Bronchial epithelial cell (primary cell): ENCODE data around the gene LCE4A. TPM values are rescaled to one million over a fixed set of nuclear protein-coding genes. Genes with fewer than 3 reads are reported as not detected.
A peak's percentile ranks its signal among the peaks of the same experiment; 100 is the strongest.

Source experiments
- DNase-seq: peaks from one replicate; pipeline ENCODE4 v3.0.0-alpha.2; 2010; ENCODE audit warnings: low read depth
- FAIRE-seq: peaks from 2 replicates; lab custom pipeline; 2011; peaks lifted over from hg19 to GRCh38; lab: Jason Lieb, UNC
- H3K27me3 ChIP-seq: 2 replicates; pipeline ENCODE4 v1.5.1; 2011; ENCODE audit warnings: low read length; ENCODE audit not compliant: control insufficient read depth, insufficient read depth
- H3K36me3 ChIP-seq: 2 replicates; pipeline ENCODE4 v1.5.1; 2011; ENCODE audit warnings: low read length; ENCODE audit not compliant: control insufficient read depth, insufficient read depth
- H3K4me3 ChIP-seq: 2 replicates; pipeline ENCODE4 v1.5.1; 2011; ENCODE audit warnings: mild to moderate bottlenecking, low read depth, low read length, control low read depth
- total RNA-seq: library from RNA; depleted of rRNA; stranded (reverse); fragments of >200 nt; gene quantifications from 2 replicates; pipeline ENCODE4 v1.2.1, GENCODE V29; 2014
- TF ChIP-seq, protein P1 (sequence below): IDR thresholded peaks from 2 replicates; pipeline ENCODE4 v1.5.1; 2011; ENCODE audit warnings: mild to moderate bottlenecking, moderate library complexity, low read length, control low read depth, inconsistent platforms; ENCODE audit not compliant: insufficient read depth, severe bottlenecking

LCE4A gene
- total RNA-seq, 1 donor from 2014 or later: not detected

DNA sequence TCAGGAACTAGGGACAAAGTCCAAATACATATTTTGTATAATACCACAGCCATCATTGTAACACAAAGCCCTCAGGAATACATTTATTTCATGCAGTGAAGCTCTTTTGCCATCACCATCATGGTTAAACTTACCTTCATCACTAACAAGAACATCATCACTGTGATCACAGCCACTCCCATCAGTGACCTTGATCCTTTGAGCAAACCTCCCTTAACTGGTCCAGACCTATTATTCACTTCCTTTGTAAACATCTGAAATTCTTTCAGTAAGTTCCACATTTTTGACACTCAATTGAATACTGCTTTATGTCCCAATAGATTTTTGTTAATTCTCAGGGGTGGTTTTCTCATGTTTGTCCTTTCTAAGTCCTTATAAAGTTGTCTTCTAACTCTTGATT, 33.7 kb downstream of the LCE4A start:
- Histone ChIP-seq H3K4me3 (no peak overlapping the region), H3K27me3 (no peaks in the 10 kb centered on the region), H3K36me3 (no peaks in the 10 kb centered on the region)
- FAIRE-seq: no peak
- TF ChIP-seq, protein P1, sequence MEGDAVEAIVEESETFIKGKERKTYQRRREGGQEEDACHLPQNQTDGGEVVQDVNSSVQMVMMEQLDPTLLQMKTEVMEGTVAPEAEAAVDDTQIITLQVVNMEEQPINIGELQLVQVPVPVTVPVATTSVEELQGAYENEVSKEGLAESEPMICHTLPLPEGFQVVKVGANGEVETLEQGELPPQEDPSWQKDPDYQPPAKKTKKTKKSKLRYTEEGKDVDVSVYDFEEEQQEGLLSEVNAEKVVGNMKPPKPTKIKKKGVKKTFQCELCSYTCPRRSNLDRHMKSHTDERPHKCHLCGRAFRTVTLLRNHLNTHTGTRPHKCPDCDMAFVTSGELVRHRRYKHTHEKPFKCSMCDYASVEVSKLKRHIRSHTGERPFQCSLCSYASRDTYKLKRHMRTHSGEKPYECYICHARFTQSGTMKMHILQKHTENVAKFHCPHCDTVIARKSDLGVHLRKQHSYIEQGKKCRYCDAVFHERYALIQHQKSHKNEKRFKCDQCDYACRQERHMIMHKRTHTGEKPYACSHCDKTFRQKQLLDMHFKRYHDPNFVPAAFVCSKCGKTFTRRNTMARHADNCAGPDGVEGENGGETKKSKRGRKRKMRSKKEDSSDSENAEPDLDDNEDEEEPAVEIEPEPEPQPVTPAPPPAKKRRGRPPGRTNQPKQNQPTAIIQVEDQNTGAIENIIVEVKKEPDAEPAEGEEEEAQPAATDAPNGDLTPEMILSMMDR: no peak
- DNase-seq: peak; percentile 69

DNA sequence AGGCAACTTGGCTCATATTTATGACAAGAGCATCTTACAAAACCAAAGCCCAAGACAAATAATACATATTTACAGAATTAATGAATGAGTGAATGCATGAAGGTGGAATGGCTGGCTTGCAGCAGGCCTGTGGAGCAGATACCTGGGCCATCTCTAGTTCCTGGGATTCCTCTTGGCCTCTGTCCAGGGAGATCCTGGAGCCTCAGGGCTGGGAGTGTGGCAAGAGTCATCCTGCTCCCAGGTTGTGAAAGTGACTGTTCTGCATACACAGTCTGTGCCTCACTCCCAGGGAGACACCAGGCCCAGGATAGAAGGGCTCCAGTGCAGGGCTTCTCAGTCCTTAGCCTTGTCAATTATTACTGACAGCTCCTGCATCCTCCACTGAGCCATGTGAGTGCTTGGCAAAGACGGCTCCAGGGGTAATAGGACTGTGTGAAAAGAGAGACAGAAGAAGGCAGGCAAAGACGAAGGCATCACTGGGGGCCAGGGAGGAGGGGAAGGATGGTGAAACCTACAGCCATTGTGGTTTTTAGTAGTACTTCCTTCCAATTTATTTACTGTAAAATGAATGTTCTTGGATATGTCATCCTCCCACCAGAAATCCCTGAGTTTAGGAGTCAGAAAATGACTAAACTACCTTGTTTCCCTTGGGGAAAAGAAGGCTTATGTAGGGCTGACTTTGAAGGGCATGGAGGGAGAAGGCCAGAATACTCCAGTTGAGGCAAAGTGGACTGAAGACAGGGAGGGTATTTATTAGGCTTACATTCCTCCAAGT, 35.6 kb downstream of the LCE4A start:
- H3K36me3 ChIP-seq: no peaks in the 10 kb centered on the region
- TF ChIP-seq, protein P1: no peak
- H3K27me3 ChIP-seq: no peaks in the 10 kb centered on the region
- DNase-seq: peak; percentile 91
- peak; percentile 47 for FAIRE-seq
- H3K4me3 ChIP-seq: no peak overlapping the region

DNA sequence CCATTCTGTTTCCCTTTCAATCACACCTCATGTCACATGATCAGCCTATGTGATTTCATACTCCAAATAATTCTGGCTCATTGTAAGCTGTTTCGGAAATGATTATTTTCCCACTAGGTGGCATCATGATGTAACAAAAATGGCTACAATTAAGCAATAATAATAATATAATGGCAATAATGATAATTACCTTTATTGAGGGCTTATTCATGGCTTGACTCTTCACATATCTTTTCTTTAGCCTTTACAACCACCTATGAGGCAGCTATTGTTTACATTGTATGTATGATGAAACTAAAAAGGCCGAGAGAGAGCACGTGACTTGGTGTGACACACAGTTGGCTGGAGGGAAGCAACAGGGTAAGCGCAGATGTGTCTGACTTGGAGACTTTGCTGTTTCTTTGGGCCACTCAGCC, 37.3 kb downstream of the LCE4A start:
- DNase-seq (peak; percentile 92), FAIRE-seq (no peak)
- H3K27me3 ChIP-seq: no peaks in the 10 kb centered on the region
- no peak overlapping the region for H3K4me3 ChIP-seq
- H3K36me3 ChIP-seq: no peaks in the 10 kb centered on the region
- TF ChIP-seq, protein P1: no peak

DNA sequence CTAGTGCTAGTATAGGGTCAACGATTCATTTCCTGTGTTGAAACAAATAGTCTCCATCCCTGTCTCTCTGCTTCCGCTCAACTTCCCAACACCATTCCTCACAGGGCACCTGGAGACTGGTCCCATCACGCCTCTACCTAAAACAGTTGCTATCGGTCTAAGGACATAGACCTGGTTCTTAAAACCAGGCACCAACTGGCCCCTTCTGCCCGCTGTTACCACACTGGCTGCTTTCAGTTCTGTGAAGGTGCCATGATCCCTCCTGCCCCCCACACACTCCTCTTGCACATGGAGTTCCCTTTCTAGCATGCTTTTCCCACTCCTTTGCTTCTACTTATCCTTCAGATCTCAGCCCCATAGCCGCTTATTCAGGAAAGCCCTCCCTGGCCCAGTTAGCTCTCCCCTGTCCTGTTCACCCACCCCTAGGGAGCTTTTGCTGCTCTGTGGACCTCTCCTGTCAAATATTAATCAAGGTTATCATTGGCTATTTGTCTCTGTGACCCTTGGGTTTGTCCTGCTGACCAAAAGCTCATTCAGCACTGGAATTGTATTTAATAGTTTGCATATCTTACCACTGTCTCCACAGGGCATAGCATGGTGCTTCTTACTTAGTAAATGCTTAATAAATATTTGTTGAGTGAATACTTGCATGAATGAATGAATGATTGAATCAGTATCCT, 37.9 kb downstream of the LCE4A start:
- FAIRE-seq (peak; percentile 92), DNase-seq (no peak)
- H3K27me3 ChIP-seq: no peaks in the 10 kb centered on the region
- no peaks in the 10 kb centered on the region for H3K36me3 ChIP-seq
- TF ChIP-seq, protein P1: no peak
- no peak overlapping the region for H3K4me3 ChIP-seq

DNA sequence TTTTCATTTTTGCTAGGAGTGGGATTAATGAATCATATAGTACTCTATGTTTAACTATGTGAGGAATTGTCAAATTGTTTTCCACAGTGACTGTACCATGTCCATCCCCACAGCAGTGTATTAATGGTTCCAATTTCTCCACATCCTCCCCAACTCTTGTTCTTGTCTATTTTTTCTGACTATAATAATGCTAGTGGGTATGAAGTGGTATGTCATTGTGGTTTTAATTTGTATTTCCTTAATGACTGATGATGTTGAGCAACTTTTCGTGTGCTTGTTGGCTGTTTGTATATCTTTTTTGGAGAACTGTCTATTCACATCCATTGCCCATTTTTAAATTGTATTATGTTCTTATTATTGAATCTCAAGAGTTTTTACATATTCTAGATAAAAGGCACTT, 39.9 kb downstream of the LCE4A start:
- H3K4me3 ChIP-seq: no peak overlapping the region
- DNase-seq (peak; percentile 64), FAIRE-seq (no peak)
- H3K27me3 ChIP-seq: no peaks in the 10 kb centered on the region
- no peaks in the 10 kb centered on the region for H3K36me3 ChIP-seq
- TF ChIP-seq, protein P1: no peak
